ENCODE results near the gene RIIAD1. TPM values are rescaled to one million over a fixed set of nuclear protein-coding genes. Genes with fewer than 3 reads are reported as not detected.
"Not testable (repeated sequence)": the region's sequence is repeated elsewhere in the genome, so short reads cannot be mapped to it uniquely, and the experiment has no call there.

The RIIAD1 gene
- total RNA-seq, 1 experiment from 2014 or later: 0.12 TPM

DNA sequence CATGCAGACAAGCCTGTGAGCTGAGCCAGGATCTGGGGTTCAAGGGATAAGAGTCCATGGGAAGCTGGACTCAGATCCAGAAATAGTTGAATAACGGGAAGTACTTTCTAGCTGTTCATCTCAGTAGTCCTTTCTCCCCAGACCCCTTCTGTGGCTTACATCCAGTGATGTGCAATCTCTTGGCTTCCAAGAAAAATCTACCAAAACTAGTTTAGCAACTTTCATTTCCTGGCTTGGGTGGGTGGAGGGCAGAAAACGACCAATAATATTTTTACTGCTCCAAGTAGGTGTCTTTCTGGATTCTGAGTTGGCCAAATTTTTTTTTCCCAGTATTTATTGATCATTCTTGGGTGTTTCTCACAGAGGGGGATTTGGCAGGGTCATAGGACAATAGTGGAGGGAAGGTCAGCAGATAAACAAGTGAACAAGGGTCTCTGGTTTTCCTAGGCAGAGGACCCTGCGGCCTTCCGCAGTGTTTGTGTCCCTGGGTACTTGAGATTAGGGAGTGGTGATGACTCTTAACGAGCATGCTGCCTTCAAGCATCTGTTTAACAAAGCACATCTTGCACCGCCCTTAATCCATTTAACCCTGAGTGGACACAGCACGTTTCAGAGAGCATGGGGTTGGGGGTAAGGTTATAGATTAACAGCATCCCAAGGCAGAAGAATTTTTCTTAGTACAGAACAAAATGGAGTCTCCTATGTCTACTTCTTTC lies 47.2 kb downstream of the RIIAD1 start:
- peak overlapping the region; percentile 54 for H3K4me2 ChIP-seq (ENCODE audit: low read length)
- H3K27me3 ChIP-seq (ENCODE audit: insufficient read depth, low read length); H2AFZ ChIP-seq (ENCODE audit: low read depth, low read length, poor library complexity, severe bottlenecking); CTCF ChIA-PET; RAD21 ChIA-PET (ENCODE audit: low non-redundant PET in 1 of 2, low total read pairs in 2 of 2, uncharacterized antibody in 2 of 2, unreplicated experiment in 2 of 2); H3K79me2 ChIP-seq (ENCODE audit: insufficient read depth, low read length); H3K9me2 ChIP-seq (ENCODE audit: insufficient read depth); H4K20me1 ChIP-seq (ENCODE audit: insufficient read depth); DNase-seq (ENCODE audit: low read depth, low spot score); H3K36me3 ChIP-seq (ENCODE audit: control insufficient read depth in 1 of 2, insufficient read depth in 2 of 2, low read length in 2 of 2); H3K27ac ChIP-seq (ENCODE audit: low read depth, low read length); H3K9me3 ChIP-seq (ENCODE audit: control insufficient read depth in 1 of 2, insufficient read depth in 1 of 2, low read depth in 1 of 2, low read length in 2 of 2); BruUV-seq (replicated peaks); ATAC-seq; H3K4me3 ChIP-seq (replicated peaks in 1 of 2; ENCODE audit: low read depth in 1 of 2, low read length in 2 of 2); POLR2A ChIA-PET; H3K9ac ChIP-seq (ENCODE audit: low read length); intact Hi-C loops (cut with micrococcal nuclease): not testable (repeated sequence)
- peaks cover 8 to 20% of the 10 kb centered on the region in 2 experiments; a peak in 3 of 4 replicates for H3K4me1 ChIP-seq (ENCODE audit: control insufficient read depth in 1 of 2, insufficient read depth in 2 of 2, low read length in 2 of 2)
- TF ChIP-seq CEBPB (IDR thresholded peaks at IDR 0.05; ENCODE audit: low read depth) (peak; percentile 70; the same call in 1 of the 2 replicates), POLR2AphosphoS5 (IDR thresholded peaks at IDR 0.05; ENCODE audit: low read depth, low read length) (0 out of 2 replicates have a peak, but pooled peaks have one; percentile 14), SP1 (IDR thresholded peaks at IDR 0.05; ENCODE audit: low read depth) (peak; percentile 57), EGR1 (IDR thresholded peaks at IDR 0.05; ENCODE audit: low read depth) (0 out of 2 replicates have a peak, but pooled peaks have one; percentile 33)

DNA sequence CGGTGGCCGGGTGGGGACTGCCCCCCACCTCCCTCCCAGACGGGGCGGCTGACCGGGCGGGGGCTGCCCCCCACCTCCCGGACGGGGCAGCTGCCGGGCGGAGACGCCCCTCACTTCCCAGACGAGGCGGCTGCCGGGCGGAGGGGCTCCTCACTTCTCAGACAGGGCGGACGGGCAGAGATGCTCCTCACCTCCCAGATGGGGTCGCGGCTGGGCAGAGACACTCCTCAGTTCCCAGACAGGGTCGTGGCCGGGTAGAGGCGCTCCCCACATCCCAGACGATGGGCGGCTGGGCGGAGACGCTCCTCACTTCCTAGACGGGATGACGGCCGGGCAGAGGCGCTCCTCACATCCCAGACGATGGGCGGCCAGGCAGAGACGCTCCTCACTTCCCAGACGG lies 47.9 kb downstream of the RIIAD1 start:
- H3K9me2 ChIP-seq (ENCODE audit: insufficient read depth); H3K27ac ChIP-seq (ENCODE audit: low read depth, low read length); H4K20me1 ChIP-seq (ENCODE audit: insufficient read depth); H3K27me3 ChIP-seq (ENCODE audit: insufficient read depth, low read length); H3K9me3 ChIP-seq (ENCODE audit: control insufficient read depth in 1 of 2, insufficient read depth in 1 of 2, low read depth in 1 of 2, low read length in 2 of 2); DNase-seq (ENCODE audit: low read depth, low spot score); H3K9ac ChIP-seq (ENCODE audit: low read length); POLR2A ChIA-PET; H3K4me2 ChIP-seq (ENCODE audit: low read length); H3K36me3 ChIP-seq (ENCODE audit: control insufficient read depth in 1 of 2, insufficient read depth in 2 of 2, low read length in 2 of 2); BruUV-seq (replicated peaks); intact Hi-C loops (cut with micrococcal nuclease); H3K79me2 ChIP-seq (ENCODE audit: insufficient read depth, low read length); RAD21 ChIA-PET (ENCODE audit: low non-redundant PET in 1 of 2, low total read pairs in 2 of 2, uncharacterized antibody in 2 of 2, unreplicated experiment in 2 of 2); CTCF ChIA-PET; H2AFZ ChIP-seq (ENCODE audit: low read depth, low read length, poor library complexity, severe bottlenecking); ATAC-seq; H3K4me3 ChIP-seq (replicated peaks in 1 of 2; ENCODE audit: low read depth in 1 of 2, low read length in 2 of 2): not testable (repeated sequence)
- H3K4me1 ChIP-seq (ENCODE audit: control insufficient read depth in 1 of 2, insufficient read depth in 2 of 2, low read length in 2 of 2): peaks cover 8 to 19% of the 10 kb centered on the region in 2 experiments; a peak in 3 of 4 replicates
